SW480 (cell line): ENCODE results near the gene EGFLAM.
A peak's percentile ranks its signal among the peaks of the same experiment; 100 is the strongest.

Source experiments
- DNase-seq: peaks from one replicate; pipeline ENCODE4 v3.0.0-alpha.2; 2016; ENCODE audit warnings: low spot score

Gene EGFLAM

DNA sequence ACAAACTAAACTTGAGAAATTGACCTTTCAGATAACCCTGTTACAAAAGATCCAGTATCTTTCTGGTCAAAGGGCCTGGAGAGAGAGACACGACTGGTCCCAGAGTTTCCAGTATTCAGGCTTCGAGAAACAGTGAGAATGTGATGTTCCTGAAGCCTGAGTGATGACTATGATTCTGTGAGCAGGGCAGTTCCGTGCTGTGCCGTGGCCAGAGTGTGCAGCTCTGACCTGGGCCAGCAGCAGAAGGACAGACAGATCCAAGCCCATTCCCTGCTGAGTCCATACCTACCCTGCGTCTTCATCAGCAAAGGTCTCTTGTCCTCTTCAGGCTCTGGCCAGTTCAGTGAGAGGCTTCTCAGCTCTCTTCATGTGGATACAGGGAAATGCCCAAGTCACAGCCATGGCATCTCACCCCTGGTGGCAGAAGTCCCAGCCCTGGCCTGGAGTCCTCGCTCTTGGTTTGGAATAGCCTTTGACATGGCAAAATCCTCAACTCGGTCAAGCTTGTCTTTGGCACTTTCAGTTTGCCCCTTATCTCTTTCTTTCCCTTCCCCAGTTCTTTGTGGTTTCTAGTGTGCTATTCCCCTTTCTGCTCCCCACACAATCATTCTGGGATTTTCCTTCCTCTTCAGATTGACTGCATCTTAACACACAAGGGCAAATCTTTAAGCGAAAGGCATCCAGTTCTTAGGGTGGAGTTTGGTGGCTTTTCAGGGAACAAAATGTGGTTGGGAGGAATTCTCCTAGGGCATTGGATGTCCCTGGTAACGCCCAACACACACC, 190.4 kb downstream of the EGFLAM start:
- no peak for DNase-seq

DNA sequence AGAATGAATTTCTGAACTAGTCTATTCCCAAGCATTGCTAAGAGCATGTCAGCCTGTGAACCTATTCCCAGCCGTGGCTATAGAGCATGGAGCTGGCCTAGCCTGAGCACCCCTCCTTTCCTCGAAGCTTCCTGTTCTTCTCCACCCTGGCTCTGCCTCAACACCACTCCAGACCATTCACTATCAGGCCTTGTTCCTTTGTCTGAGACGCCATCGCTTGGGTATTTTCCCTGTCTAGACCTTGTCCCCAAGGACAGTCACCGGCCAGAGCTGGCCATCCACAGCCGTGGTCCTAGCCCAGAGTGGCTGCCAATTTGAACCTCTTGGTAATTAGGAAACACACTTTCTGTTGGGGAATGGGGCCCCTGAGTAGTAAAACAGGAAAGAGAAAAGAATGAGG, 192.3 kb downstream of the EGFLAM start:
- DNase-seq = no peak

DNA sequence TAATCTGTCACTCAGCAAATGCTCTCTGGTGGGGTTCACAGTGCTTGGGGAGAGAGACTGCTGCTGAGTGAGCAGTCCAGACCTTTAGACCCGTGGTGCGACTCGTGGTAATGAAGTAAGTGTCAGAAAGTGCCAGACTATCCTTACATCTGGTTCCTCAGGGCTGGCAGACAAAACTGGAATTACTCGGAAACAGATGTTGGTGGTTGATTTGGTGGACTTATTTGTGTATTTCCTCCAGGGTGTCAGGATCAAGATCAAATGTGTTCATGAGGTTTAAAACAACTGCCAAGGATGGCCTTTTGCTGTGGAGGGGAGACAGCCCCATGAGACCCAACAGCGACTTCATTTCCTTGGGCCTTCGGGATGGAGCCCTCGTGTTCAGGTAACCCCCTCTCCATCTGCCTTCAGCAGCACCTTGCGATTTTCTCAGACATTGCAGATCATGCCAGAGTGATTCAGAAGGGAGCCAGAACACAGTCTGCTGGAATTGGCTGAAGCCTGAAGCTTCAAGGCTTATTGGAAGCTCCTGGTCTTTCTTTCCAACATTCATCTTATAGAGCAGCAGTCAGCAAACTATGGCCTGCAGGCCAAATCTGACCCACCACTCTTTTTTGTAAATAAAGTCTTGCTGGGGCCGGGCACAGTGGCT, 192.8 kb downstream of the EGFLAM start:
- no peak for DNase-seq

DNA sequence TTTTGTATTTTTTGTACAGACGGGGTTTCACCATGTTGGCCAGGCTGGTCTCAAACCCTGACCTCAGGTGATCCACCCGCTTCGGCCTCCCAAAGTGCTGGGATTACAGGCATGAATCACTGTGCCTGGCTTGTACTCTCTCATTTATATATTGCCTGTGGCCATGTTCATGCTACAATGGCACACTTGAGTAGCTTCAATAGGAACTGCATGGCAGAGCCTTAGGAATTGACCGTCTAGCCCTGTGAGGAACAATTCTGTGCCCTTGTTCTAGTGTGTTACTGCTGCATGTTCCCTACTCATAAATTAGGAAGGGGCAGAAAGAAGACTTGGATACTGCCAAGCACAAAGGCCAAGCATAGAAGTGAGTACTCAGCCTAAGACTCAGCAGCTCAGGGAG, 193.8 kb downstream of the EGFLAM start:
- no peak for DNase-seq

DNA sequence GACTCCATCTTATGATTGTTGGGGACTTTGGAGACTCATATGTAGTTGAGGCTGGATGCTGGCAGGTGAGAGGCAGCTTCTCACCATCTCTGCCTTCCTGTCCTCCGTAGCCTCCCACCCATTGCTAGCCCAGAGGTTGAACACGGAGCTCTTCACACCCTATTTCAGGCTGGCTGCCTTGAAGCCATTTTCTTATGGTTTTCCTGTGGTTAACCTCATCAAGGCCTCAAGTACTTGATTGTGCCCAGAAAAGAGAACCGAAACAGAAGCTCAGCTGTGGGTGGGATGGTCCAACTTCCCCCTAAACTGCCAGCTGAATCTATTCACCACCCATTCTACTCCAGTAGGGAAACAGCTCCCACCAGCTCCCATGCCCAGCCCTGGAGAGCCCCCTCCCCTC, 195.1 kb downstream of the EGFLAM start:
- DNase-seq = peak; percentile 11

DNA sequence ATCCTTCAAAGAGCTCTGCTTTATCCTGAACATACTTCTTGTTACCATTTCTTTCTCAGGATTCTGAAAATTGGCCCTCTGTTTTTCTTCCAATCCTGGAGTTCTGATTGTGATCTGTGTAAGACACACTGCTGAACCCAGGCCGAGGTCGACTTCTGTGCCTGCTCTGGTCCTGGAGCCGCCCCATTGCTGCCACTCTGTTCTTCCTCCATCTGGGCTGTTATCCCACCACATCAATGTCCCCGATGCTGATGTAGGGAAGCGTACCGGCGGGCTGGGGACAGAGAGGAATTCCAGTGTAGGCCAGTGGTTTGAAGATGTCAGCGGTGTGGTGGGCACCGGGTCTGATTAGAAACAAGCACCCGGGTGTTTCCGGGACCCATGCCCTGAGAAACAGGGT, 195.6 kb downstream of the EGFLAM start:
- no peak for DNase-seq

DNA sequence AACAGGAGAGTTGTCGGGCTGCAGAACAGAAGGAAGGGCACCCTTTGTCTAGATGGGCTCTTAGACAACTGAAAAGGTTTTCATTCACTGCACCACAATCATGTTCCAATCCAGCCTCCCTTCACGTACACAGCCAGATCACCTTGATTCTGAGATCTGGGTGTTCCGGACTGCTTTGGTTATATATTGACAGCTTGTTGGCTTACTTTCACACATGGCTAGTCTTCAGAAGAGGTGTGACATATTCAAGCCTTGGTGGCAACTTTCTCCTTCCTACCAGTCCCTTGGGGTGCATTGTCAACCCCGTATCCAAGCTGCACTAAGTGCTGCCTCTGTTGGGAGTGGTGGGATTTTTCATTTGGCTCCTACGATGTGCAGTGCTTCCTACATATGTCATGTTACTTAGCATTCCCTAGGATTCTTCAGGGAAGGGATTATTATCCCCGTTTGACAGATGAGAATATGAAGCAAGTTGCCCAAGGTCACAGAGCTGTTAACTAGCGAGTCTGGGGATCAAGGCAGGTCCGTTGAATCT, 197.5 kb downstream of the EGFLAM start:
- DNase-seq = no peak

DNA sequence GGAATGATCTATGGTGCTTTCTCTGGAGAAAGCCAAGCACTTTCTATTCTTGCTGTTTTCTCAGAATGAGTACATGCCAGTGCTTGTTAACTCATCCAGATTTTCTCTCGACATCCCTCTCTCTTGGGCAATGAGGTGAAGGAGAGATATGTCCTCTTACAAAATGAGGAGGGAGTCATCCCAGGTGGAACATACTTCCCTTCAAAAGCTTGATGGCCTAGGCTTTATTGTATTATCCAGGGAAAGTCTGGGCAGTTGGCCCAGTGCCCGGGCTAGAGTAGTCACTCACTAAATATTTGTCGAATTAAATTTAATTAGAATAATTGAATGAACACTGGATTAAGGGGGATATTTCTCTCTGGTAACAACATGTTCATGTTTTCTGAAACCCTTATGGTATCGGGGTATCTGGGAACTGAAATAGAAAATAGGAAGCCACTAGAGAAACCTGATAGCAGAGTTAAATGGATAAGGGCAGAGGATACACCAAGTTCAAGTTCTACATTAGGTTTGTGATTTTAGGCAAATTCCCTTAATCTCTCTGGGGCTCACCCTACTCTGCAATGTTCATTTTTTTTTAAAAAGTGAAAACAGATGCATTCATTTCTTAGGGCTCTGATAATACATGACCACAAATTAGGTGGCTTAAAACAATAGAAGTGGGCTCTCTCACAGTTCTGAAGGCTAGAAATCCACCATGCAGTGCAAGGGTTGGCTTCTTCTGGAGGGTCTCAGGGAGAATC, 198.5 kb downstream of the EGFLAM start:
- no peak for DNase-seq

DNA sequence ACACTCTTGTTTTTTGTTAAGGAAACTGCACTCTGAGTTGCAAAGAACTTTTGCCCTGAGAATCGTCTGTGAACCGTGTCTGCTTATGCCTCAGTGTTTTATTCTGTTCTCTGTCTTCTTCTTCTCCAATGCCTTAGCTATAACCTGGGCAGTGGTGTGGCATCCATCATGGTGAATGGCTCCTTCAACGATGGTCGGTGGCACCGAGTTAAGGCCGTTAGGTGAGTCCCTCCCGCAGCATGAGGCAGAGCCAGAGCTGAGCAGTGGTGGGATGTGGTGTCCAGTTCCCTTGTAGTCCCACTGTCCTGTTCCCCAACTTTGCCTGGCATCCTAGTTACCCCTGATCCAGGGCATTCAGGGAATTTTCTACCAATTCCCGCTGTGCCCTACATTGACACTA, 199.8 kb downstream of the EGFLAM start:
- no peak for DNase-seq

DNA sequence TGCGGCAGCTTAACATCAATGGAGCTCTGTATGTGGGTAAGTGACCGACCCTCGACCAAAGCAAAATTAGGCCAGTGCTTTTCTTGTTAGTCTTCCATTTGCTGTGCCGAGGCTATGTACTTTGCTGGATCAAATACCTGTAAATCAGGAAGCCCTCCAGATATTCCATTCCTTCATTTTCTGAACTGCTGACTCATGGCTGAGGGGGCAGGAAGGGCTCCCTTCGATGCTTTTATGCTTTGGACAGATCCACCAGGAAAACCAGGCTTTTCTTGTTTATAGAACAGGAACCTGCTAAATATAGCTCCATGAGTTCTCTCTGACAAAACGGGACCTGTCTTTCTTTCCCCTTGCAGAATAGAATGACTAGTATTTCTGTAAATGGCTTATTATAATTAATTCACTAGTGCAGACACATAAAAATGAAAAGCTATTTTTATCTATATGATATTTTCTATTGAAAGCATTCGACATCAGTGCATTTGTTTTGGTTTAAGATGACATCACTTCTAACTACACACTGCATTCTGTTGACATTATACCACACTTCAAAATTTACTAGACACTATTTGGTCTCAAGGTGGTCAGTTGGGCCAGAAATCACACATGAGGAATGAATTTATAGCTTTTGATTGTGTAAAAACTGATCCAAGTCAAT, 204.7 kb downstream of the EGFLAM start:
- DNase-seq = no peak

DNA sequence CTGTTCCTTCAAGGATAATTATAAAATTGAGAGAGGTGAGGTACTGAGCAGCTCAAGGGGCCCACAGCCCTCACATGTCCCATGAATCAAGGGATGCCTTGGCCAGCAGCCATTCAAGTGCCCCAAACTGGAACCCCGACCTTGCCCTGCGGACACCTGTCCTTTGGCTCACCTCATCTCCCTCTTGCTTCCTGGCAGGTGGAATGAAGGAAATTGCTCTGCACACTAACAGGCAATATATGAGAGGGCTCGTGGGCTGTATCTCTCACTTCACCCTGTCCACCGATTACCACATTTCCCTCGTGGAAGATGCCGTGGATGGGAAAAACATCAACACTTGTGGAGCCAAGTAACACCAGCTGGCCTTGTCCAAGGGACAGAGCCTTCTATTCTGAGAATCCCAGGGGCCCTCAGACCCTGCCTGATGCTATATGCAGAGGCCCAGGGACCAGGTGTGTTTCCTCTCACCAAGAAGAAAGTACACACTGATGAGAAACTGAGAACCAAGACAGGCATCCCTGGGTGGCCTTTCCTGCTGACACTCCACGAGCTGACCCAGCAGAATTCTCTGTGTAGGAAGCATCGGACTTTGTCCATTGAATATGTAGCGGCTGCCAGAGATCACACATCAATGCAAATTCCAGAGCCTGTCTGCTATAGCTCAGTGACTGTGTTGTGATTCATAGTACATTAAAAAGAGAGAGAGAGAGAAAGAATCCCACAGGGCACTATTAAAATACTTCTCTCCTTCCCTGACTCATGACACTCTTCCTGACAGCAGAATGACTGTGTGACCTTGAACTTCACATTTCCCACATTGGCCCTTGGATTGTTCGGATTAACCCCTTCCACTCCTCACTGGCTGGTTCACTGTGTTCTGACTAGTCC, 205.5 kb downstream of the EGFLAM start:
- DNase-seq = peak; percentile 95

DNA sequence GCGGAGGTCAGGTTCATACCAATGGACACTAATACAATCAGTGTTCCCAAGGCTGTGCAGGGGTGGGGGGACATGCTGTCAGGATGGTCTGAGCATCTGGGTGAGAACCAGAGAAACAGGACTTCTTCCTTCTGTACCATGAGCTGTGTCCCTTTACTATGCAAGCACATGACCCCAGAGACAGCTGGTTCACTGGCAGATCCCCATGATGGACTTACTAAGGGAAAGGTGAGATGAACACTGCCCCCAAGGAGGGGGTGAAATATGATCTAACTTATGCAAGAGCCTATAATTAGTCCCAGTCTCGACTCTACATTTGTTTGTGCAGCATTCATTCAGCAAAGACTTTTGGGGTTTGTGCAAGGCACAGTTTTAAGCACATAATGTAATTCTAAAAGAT, 206.7 kb downstream of the EGFLAM start:
- DNase-seq = no peak

DNA sequence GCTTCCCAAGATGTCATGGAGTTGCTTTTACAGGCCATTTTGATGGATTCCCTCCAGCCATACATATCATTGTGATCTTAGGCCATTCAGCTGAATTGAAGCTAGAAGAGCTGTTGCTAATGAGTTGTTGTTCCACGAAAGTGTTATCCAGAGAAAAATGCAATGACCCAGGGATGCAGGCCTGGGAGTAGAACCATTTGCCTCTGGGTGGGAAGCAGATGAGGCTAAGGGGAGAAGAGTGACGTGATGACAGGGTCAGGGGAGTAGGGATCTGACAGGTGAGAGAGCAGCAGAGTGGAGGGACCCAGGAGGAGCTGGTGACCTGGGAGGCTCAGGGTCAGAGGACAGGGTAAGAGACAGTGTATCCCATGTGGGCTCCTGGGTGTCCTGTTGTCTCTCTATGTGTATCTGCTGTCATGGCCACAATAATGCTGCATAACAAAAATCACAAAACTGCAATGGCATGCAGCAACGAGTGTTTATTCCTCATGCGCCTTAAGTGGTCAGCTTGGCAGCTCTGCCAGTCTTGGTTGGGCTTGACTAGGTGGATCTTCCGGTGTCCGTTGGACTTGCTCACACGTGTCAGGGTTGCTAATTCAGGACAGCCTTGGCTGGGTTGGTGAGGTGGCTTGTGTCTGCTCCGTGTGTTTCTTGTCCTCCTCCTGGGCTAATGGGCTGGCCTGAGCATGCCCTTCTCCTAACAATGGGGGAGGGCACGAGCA, 207.5 kb downstream of the EGFLAM start:
- DNase-seq = no peak

DNA sequence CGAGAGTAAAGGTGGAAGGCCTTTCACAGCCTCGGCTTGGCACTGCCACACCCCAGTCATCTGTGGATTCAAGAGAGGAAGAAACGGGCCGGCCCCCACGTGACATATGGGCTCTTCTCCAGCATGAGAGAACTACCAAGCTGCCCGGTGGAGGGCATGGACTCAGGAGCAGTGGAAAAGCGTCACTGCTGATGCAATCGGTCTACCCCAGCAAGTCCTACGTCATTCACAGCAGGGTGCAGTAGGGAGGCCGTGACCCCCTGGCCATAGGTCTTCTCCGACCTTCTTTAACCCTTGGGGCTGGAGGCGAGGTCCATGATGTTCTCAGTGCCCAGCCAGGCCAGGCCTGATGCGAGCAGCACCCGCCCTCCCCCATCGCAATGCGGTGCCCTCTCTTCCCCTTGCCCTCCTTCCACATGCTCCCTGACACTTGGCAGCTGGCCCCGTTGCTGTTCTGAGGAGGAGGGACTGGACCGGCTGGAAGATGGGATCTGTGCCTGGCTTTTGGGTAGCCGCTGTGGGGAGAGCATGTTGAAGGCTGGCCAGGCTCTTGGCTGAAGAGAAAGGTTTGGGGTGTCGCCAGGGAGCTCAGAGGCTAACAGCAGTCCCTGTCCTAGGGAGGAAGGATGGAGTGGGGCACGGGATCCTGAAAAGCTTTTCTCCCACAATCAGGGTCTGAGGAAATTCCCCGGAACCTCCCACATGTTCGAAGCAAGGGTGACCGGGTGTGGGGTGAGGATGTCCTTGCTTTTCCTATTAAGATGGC, 208.2 kb downstream of the EGFLAM start:
- DNase-seq = no peak

DNA sequence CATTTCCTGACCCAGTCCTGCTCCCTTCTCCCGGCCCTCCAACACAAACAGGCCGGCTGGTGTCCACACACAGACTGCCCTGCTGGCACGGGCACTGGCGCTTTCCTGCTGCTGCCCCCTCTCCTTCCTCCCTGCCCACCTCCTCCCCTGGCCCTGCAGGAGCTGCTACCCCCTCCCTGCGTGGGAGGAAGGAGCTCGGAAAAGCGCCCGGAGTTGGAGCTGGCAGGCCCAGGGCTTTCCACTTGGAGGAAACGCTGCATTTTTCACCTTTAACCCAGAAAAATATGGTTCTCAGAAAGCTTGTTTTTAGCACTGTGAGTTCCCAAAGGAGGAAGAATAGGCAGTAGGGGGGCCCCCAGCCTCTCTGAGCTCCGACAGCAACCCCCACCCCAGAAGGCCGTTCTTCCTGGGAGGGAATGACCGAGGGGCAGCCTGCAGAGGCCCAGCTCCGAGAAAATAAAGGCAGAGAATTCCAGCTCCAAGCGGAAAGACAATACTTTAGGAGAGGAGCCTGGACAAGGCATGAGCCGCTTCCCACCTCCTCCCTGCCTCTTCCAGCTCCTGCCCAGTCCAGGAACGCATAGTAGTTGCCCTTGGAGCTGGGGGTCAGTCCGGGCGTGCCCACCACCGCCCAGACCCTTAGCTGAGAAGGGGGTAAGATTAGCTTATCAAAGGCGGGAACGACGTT, 209.1 kb downstream of the EGFLAM start:
- no peak for DNase-seq

DNA sequence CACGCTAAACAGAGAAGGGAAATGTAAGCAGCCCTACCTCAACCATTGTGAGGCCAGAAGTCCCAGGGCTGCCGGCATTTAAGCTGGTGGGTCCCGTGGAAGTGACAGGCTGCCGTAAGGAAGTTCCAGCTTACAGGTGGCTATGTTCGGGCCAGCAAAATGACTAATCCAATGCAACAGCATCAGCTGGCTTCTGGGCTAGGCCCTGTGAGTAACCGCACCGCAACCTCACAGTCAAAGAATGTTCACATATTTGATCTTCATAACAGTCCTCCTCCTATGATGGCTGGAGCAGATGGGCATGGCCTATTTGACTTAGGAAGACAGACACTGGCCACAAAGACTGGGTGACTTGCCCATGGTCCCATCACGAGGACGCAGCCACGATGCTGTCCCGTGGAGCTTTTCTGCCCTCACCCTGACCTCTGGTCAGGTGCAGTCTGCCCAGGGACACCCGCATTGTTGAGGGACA, 209.9 kb downstream of the EGFLAM start:
- peak; percentile 86 for DNase-seq

DNA sequence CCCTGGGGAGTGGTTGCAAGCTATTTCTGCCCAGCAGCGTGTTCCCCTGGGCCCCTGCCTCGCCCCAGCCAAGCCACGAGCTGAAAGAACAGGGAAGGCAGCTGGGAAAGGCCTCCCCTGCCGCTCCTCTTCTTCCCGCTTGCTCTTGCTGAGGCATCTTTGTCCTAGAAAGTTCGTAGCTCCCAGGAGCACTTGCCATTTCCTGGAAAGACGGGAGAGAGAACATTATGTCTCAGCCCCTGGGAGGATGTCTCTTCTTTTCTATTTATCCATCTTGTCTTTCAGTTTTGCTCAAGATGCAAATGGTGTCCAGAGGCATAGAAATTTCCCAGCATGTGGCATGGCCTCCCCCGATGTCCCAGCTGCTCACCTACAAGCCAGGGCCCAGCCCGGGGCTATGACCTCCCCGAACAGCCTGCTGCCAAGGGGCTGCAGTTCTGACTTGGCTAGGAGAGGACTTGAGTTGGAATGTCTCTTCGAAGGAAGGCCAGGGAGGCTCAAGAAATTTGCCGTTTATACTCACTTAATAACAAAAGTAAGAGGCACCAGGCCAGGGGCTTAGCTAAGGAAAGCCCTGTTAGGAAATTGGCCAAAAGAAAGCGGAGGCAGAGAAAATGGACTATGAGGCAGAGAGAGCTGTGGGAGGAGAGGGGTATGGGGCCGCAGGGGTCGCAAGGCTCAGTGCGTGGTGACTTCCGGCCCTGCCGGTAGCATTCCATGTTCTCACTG, 210.8 kb downstream of the EGFLAM start:
- DNase-seq = peak; percentile 9

DNA sequence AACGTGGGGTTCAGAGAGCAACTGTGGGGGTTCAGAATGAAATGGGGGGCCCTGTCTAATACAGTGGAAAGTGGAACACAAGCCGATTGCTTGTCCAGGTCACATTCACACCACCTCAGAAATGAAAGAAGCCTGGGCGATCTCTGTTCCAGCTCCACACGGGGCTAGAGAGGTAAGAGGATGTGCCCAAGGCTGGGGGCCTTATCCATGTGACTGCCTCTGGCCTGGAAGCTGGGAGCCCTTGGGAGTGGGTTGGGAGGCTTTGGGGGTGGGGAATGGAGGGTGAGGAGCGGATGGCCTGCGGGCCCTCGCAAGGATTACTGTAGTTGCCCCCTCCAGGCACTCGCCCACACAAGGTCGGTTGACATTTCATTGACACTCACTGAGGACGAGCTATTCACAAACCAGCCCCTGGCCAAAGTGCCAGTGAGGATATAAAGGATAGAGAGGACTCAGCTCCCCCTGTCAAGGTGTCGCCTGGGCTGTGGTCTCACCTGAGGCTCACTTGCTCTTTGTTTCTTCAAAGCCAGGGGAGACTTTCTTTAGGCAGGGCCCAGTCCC, 211.4 kb downstream of the EGFLAM start:
- no peak for DNase-seq
